HepG2 (cell line): ENCODE results near the gene SLC13A2. TPM values are rescaled to one million over a fixed set of nuclear protein-coding genes. Genes with fewer than 3 reads are reported as not detected.
"Not testable (repeated sequence)": the region's sequence is repeated elsewhere in the genome, so short reads cannot be mapped to it uniquely, and the experiment has no call there.

ENCODE experiments used
- ATAC-seq: fragments of 200-7000 bp; cut with Tn5 transposase; 3 replicates; pipeline ENCODE4 v1.9.1; 2020; ENCODE audit warnings: mild to moderate bottlenecking, moderate library complexity
- BruUV-seq: library from RNA; stranded (reverse); fragments of 400-500 nt; replicated peaks from 2 replicates; lab custom pipeline; 2021; lab: Mats Ljungman, UMichigan
- CTCF ChIA-PET: fragments of 300-600 bp; formaldehyde crosslinking; extraction: SDS; loops from one replicate; lab custom pipeline; 2021; ENCODE audit warnings: low total read pairs, inconsistent platforms, low intra/inter-chr PET ratio; lab: Yijun Ruan, JAX
- POLR2A ChIA-PET: fragments of 350-600 bp; sonication (Branson Sonifier 250); formaldehyde crosslinking; loops from one replicate; lab custom pipeline; 2020; ENCODE audit warnings: antibody characterized with exemption, inconsistent platforms; lab: Yijun Ruan, JAX
- DNase-seq: peaks from one replicate; pipeline ENCODE4 v3.0.0-alpha.2; 2015; ENCODE audit warnings: low spot score
- FAIRE-seq: peaks from 3 replicates; lab custom pipeline; 2011; peaks lifted over from hg19 to GRCh38; lab: Jason Lieb, UNC
- H2AFZ ChIP-seq: one replicate; pipeline ENCODE4 v1.6.1; 2011; ENCODE audit warnings: low read length, inconsistent platforms
- H3K27ac ChIP-seq: fragments of 300-600 bp; 3 replicates; pipeline ENCODE4 v1.8.0; 2011; ENCODE audit warnings: mixed run types, mild to moderate bottlenecking, mixed read lengths, low read length, inconsistent platforms; ENCODE audit not compliant: insufficient read depth; ENCODE audit errors: extremely low read length
- H3K27me3 ChIP-seq, 2 experiments: fragments of 200-600 bp in 1 of 2; 2 replicates in 1 of 2; 3 replicates in 1 of 2; pipeline versions ENCODE4 v1.6.0 to v1.8.0; 2011; ENCODE audit warnings: low read length in 2 of 2, mild to moderate bottlenecking in 2 of 2, moderate library complexity in 2 of 2, inconsistent platforms in 1 of 2; ENCODE audit not compliant: insufficient read depth in 2 of 2, control insufficient read depth in 1 of 2
- H3K36me3 ChIP-seq, 2 experiments: fragments of 200-600 bp in 1 of 2; replicated peaks in 1 of 2; 2 replicates in 1 of 2; 3 replicates in 1 of 2; pipeline versions ENCODE4 v1.5.1 to v1.8.0; 2011; ENCODE audit warnings: low read length in 2 of 2, inconsistent platforms in 1 of 2; ENCODE audit not compliant: insufficient read depth in 2 of 2, control insufficient read depth in 1 of 2
- H3K4me1 ChIP-seq: 2 replicates; pipeline ENCODE4 v1.5.1; 2012; ENCODE audit warnings: low read length, inconsistent platforms; ENCODE audit not compliant: insufficient read depth
- H3K4me2 ChIP-seq: 2 replicates; pipeline ENCODE4 v1.6.0; 2011; ENCODE audit warnings: low read depth, low read length, inconsistent platforms
- H3K4me3 ChIP-seq, 3 experiments: fragments of 200-600 bp in 1 of 3; sonication (generic), shearing (Covaris generic) in 1 of 3; replicated peaks in 1 of 3; 2 replicates each; pipeline ENCODE4 v1.5.1; 2011 to 2016; ENCODE audit warnings: low read length in 3 of 3, inconsistent platforms in 2 of 3, low read depth in 2 of 3, mild to moderate bottlenecking in 2 of 3, control low read depth in 1 of 3, mixed read lengths in 1 of 3; ENCODE audit not compliant: insufficient read depth in 1 of 3
- H3K79me2 ChIP-seq: one replicate; pipeline ENCODE4 v1.6.1; 2011; ENCODE audit warnings: low read length, inconsistent platforms; ENCODE audit not compliant: insufficient read depth
- H3K9ac ChIP-seq: 2 replicates; pipeline ENCODE4 v1.6.0; 2011; ENCODE audit warnings: mild to moderate bottlenecking, low read depth, low read length, inconsistent platforms; ENCODE audit not compliant: insufficient read depth
- H3K9me3 ChIP-seq: 2 replicates; pipeline ENCODE4 v1.5.1; 2012; ENCODE audit warnings: mild to moderate bottlenecking, low read length
- H4K20me1 ChIP-seq: 2 replicates; pipeline ENCODE4 v1.6.0; 2011; ENCODE audit warnings: inconsistent platforms, mild to moderate bottlenecking, low read length, moderate library complexity; ENCODE audit not compliant: insufficient read depth
- WGBS: methylation state at CpG from one replicate; pipeline ENCODE4 v1.1.6; 2017; ENCODE audit warnings: low lambda C conversion rate; 5-methylcytosine and 5-hydroxymethylcytosine counted together
- in situ Hi-C: cut with HindIII; loops from 2 replicates; pipeline ENCODE4 v1.10.0; 2017; ENCODE audit warnings: low pct_unique_long_range_greater_than_20kb; ENCODE audit not compliant: extremely low pct_ligation_motif_present
- intact Hi-C: fragments of 100-400 bp; cut with micrococcal nuclease; formaldehyde crosslinking; loops from one replicate; pipeline ENCODE4 v1.10.0; 2022; ENCODE audit not compliant: unreplicated experiment
- polyA plus RNA-seq, 8 experiments: library from polyadenylated mRNA; depleted of rRNA in 3 of 8; stranded (reverse) in 7 of 8; unstranded in 1 of 8; fragments of >200 nt; fragmentation: Illumina TruSeq in 4 of 8; extraction: Trizol in 4 of 8; gene quantifications; 2 replicates each; pipeline versions ENCODE4 v1.2.1 to v1.2.3, GENCODE V29; 2011 to 2016; ENCODE audit warnings: low read depth in 4 of 8, missing spikeins in 1 of 8, mixed read lengths in 1 of 8; ENCODE audit not compliant: insufficient read depth in 1 of 8
- total RNA-seq, 5 experiments: library from RNA; depleted of rRNA; stranded (reverse); fragments of >200 nt; fragmentation: Illumina TruSeq; extraction: Trizol; gene quantifications; 2 replicates each; pipeline ENCODE4 v1.2.3, GENCODE V29; 2016; ENCODE audit warnings: low read depth in 1 of 5
- TF ChIP-seq, protein P1 (sequence below): sonication (generic); formaldehyde crosslinking; IDR thresholded peaks from 2 replicates; pipeline ENCODE4 v1.5.1; 2020; ENCODE audit warnings: missing genetic modification reagents, mild to moderate bottlenecking, borderline replicate concordance
- TF ChIP-seq, protein P2 (sequence below): IDR thresholded peaks from 2 replicates; pipeline ENCODE4 v1.6.1; 2016

The SLC13A2 gene
- total and polyA plus RNA-seq, 2 of the 13 experiments (the other 11 are each of a cell fraction or from before 2014, with no cell fraction given), result 0.07 TPM; not detected in 1

DNA sequence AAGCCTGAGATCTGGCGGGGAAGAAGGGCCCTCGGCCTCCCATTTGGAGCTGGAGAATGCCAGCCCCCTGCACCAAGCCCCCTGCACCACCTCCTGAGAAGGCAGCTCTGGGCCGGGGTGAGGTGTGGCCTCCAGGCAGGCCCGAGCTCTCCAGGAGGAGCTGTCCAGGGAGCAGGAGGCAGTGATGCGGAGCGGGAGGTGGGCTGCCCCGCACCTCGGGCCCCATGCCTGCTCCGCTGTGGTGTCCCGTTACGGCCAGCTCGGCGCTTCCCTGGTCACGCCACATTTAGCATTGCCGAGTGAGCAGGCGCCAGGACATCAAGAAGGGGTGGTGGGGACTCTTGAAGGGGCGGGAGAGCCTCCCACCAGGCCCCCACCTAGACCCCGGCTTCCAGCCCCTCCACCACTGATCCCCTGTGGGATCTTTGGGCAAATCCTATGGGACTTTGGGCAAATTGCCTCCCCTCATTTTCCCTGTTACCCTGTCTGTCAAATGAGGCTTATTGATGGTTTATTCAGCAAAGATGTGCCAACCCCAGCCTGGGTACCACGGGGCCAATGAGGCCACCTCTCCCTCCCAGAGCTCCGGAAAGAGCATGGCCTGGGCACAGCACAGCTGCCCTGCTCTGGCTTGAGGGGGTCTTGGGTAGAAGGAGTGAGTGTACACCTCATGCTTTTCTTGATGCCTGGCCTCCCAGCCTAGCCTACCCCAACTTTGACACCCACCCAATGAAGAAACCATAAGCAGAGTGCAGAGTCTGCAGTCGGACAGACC is 48.1 kb downstream of the SLC13A2 start (continued):
- TF ChIP-seq, protein P1, sequence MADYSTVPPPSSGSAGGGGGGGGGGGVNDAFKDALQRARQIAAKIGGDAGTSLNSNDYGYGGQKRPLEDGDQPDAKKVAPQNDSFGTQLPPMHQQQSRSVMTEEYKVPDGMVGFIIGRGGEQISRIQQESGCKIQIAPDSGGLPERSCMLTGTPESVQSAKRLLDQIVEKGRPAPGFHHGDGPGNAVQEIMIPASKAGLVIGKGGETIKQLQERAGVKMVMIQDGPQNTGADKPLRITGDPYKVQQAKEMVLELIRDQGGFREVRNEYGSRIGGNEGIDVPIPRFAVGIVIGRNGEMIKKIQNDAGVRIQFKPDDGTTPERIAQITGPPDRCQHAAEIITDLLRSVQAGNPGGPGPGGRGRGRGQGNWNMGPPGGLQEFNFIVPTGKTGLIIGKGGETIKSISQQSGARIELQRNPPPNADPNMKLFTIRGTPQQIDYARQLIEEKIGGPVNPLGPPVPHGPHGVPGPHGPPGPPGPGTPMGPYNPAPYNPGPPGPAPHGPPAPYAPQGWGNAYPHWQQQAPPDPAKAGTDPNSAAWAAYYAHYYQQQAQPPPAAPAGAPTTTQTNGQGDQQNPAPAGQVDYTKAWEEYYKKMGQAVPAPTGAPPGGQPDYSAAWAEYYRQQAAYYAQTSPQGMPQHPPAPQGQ (CRISPR knock-in tag), result no peak
- TF ChIP-seq, protein P2, sequence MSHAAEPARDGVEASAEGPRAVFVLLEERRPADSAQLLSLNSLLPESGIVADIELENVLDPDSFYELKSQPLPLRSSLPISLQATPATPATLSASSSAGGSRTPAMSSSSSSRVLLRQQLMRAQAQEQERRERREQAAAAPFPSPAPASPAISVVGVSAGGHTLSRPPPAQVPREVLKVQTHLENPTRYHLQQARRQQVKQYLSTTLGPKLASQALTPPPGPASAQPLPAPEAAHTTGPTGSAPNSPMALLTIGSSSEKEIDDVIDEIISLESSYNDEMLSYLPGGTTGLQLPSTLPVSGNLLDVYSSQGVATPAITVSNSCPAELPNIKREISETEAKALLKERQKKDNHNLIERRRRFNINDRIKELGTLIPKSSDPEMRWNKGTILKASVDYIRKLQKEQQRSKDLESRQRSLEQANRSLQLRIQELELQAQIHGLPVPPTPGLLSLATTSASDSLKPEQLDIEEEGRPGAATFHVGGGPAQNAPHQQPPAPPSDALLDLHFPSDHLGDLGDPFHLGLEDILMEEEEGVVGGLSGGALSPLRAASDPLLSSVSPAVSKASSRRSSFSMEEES (CRISPR knock-in tag), result no peak

DNA sequence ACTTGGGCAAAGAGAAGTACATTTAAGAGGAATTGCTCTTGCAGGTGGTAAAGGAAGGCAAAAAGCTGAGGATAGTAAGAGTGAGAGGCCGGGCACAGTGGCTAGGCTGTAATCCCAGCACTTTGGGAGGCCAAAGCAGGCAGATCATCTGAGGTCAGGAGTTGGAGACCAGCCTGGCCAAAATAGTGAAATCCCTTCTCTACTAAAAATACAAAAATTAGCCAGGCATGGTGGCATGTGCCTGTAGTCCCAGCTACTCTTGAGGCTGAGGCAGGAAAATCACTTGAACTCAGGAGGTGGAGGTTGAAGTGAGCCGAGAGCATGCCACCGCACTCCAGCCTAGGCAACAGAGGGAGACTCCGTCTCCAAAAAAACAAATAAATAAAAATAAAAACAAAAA is 48.8 kb downstream of the SLC13A2 start:
- Histone ChIP-seq H3K4me1 (peaks cover 35% of the 10 kb centered on the region), H3K27me3 (peaks cover 4 to 42% of the 10 kb centered on the region in 2 experiments)
- ATAC-seq, H3K36me3 ChIP-seq, DNase-seq, H3K79me2 ChIP-seq, BruUV-seq, FAIRE-seq, H2AFZ ChIP-seq, POLR2A ChIA-PET, H3K9ac ChIP-seq, CTCF ChIA-PET, intact Hi-C loops, H3K4me3 ChIP-seq, H3K9me3 ChIP-seq, H4K20me1 ChIP-seq, H3K27ac ChIP-seq, H3K4me2 ChIP-seq, in situ Hi-C loops: not testable (repeated sequence)
- 66% methylated on average over 4 of the region's 4 CpGs for WGBS
